ENCODE data around the gene MIDN. TPM values are rescaled to one million over a fixed set of nuclear protein-coding genes. Genes with fewer than 3 reads are reported as not detected.

MIDN gene
- total RNA-seq, 1 donor from 2014 or later = 170 TPM

GRCh38 chr19:1231729-1232637, 16.4 kb upstream of the MIDN start:
- TF ChIP-seq CTCF (IDR thresholded peaks at IDR 0.05) (no peak), POLR2A (IDR thresholded peaks at IDR 0.05) (no peak), POLR2AphosphoS5 (IDR thresholded peaks at IDR 0.05; ENCODE audit: insufficient read depth in 1 of 2, low read depth in 1 of 2) (no peak)
- Histone ChIP-seq H3K9me3 (no peaks in the 10 kb centered on the region), H3K4me3 (no peak overlapping the region), H3K36me3 (peaks cover 0 to 3% of the 10 kb centered on the region in 2 donors), H3K4me1 (peaks cover 25% of the 10 kb centered on the region), H3K27ac (peak overlapping the region; percentile 33), H3K27me3 (no peaks in the 10 kb centered on the region)
- intact Hi-C loops (cut with DNase I) = no loop called here
- DNase-seq (ENCODE audit: extremely low spot score in 2 of 2) = no peak

GRCh38 chr19:1232652-1233072, 15.7 kb upstream of the MIDN start:
- DNase-seq (ENCODE audit: extremely low spot score in 2 of 2) = no peak
- no peak for TF ChIP-seq CTCF (IDR thresholded peaks at IDR 0.05)
- no peak for TF ChIP-seq POLR2A (IDR thresholded peaks at IDR 0.05)
- TF ChIP-seq POLR2AphosphoS5 (IDR thresholded peaks at IDR 0.05; ENCODE audit: insufficient read depth in 1 of 2, low read depth in 1 of 2) = no peak
- Histone ChIP-seq H3K4me3 (no peak overlapping the region), H3K27me3 (no peaks in the 10 kb centered on the region), H3K4me1 (peaks cover 30% of the 10 kb centered on the region), H3K27ac (peak overlapping the region; percentile 33), H3K9me3 (no peaks in the 10 kb centered on the region), H3K36me3 (no peaks in the 10 kb centered on the region)
- intact Hi-C loops (cut with DNase I) = no loop called here

DNA sequence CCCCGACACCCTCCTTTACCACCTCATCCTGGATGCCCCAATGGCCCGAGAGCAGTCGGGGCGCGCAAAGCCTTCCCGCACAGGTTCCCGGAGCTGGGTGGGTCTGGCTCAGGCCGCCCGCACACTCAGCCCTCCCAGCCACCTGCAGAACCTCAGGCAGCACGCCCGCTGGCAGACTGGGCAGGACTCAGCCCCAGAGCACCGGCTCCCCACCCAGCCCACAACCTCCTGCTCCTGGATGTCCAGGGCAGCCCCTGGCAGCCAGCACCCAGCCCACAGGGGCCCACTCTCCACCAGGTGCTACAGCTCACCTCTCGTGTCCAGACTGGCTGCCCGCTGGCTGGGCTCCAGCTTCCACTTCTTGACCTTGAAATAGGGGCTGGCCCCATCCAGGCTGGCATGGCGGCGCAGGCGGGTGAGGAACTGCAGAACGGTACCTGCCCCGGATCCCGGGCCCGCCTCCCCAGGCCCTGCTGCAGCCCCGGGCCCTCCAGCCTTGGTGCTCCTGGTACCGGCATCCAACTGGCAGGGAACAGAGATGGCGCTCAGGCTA, 15.2 kb upstream of the MIDN start:
- H3K4me1 ChIP-seq = peaks cover 33% of the 10 kb centered on the region
- peak overlapping the region; percentile 33 for H3K27ac ChIP-seq

DNA sequence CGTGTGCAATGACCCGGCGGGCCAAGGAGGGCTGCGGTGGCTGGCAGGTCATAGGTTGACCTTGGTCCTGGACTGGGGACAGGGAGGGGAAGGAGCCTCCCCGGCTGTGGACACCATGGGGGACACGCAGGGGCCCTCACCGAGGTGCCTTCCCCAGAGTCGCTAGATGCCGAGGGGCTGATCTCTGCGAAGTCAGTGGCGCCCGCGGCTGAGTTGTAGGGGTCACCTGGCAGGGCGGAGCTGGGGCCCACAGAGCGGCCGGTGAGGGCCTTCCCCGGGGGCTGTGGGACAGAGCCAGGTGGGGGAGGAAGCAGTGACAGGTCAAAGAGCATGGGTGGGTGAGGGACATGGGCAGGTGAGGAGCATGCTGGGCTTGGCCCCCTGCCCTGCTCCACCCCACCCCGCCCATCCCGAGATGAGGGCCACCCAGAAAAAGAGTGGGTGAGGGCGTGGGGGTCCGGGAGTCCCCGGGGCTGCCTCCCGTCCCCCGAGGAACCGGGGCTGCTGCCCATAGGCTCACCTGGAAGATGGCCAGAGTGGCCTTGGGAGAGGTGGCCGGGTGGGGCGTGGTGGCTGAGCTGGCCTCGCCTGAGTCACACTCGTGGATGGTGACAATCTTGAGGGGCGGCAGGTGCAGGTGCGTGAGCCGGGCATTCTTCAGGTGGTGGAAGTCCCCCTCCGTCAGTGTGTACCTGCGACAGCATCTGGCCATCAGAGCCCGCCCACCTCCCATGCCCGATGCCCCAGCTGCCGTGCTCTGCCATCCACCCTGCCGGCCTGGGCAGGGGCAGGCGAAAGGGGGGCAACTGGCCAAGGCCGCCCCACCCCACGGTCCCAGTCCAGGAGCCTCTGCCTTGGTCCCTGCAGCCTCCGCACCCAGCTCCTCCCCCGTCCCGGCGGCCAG, 14.1 kb upstream of the MIDN start:
- no peak overlapping the region for H3K4me3 ChIP-seq
- TF ChIP-seq POLR2AphosphoS5 (IDR thresholded peaks at IDR 0.05; ENCODE audit: insufficient read depth in 1 of 2, low read depth in 1 of 2) (no peak), POLR2A (IDR thresholded peaks at IDR 0.05) (no peak), CTCF (IDR thresholded peaks at IDR 0.05) (no peak)
- intact Hi-C loops (cut with DNase I) = no loop called here
- no peak overlapping the region for H3K27ac ChIP-seq
- H3K36me3 ChIP-seq = no peaks in the 10 kb centered on the region
- no peak for DNase-seq (ENCODE audit: extremely low spot score in 2 of 2)
- H3K9me3 ChIP-seq = no peaks in the 10 kb centered on the region
- H3K4me1 ChIP-seq = peaks cover 35% of the 10 kb centered on the region
- no peaks in the 10 kb centered on the region for H3K27me3 ChIP-seq

More for the DNA sequence above, 15.2 kb upstream of the MIDN start:
- TF ChIP-seq CTCF (IDR thresholded peaks at IDR 0.05) (no peak), POLR2AphosphoS5 (IDR thresholded peaks at IDR 0.05; ENCODE audit: insufficient read depth in 1 of 2, low read depth in 1 of 2) (no peak), POLR2A (IDR thresholded peaks at IDR 0.05) (no peak)
- DNase-seq (ENCODE audit: extremely low spot score in 2 of 2) = no peak
- H3K4me3 ChIP-seq = no peak overlapping the region
- H3K9me3 ChIP-seq = no peaks in the 10 kb centered on the region
- no peaks in the 10 kb centered on the region for H3K36me3 ChIP-seq
- intact Hi-C loops (cut with DNase I) = no loop called here
- no peaks in the 10 kb centered on the region for H3K27me3 ChIP-seq

Measured in vagina (tissue), 2 donors.